CD4-positive, alpha-beta T cell treated with Interleukin-21 for 1 hour (primary cell): Measurements from ENCODE around the gene DLL4.

Source experiments
- DNase-seq: peaks from one replicate; pipeline ENCODE4 v3.0.0-alpha.2; 2020

Gene DLL4

GRCh38 chr15:40927873-40928806, 1.0 kb upstream of the DLL4 start:
- peak; percentile 36 for DNase-seq

GRCh38 chr15:40929660-40930429, 705 bp downstream of the DLL4 start:
- DNase-seq, result no peak

GRCh38 chr15:40930430-40931299, 1.5 kb downstream of the DLL4 start:
- DNase-seq, result peak; percentile 43

GRCh38 chr15:40931300-40932142, 2.4 kb downstream of the DLL4 start:
- DNase-seq, result no peak

- no peak for DNase-seq
These were observed 3.0 kb downstream of the DLL4 start for GRCh38 chr15:40932156-40932555.

- no peak for DNase-seq
These were observed 3.7 kb downstream of the DLL4 start for GRCh38 chr15:40932649-40933516.

GRCh38 chr15:40933517-40933902, 4.4 kb downstream of the DLL4 start:
- DNase-seq, result no peak

GRCh38 chr15:40934457-40934856, 5.3 kb downstream of the DLL4 start:
- DNase-seq, result no peak

GRCh38 chr15:40936234-40936708, 7.1 kb downstream of the DLL4 start:
- no peak for DNase-seq

GRCh38 chr15:40936709-40937666, 7.8 kb downstream of the DLL4 start:
- DNase-seq, result no peak

- peak; percentile 31 for DNase-seq
These were observed 8.8 kb downstream of the DLL4 start for GRCh38 chr15:40937762-40938535.

GRCh38 chr15:40938536-40938870, 9.4 kb downstream of the DLL4 start:
- no peak for DNase-seq

- no peak for DNase-seq
These were observed 11.2 kb downstream of the DLL4 start for GRCh38 chr15:40940296-40940801.

- no peak for DNase-seq
These were observed 12.0 kb downstream of the DLL4 start for GRCh38 chr15:40941068-40941527.

- DNase-seq, result peak; percentile 78
These were observed 12.6 kb downstream of the DLL4 start for GRCh38 chr15:40941528-40942336.

GRCh38 chr15:40942337-40942854, 13.3 kb downstream of the DLL4 start:
- no peak for DNase-seq

- no peak for DNase-seq
These were observed 13.7 kb downstream of the DLL4 start for GRCh38 chr15:40942878-40943277.
